ENCODE data around the gene HNRNPR.

GRCh38 chr1:23367451-23367790, 23.3 kb upstream of the HNRNPR start:
- TF ChIP-seq, protein P1, sequence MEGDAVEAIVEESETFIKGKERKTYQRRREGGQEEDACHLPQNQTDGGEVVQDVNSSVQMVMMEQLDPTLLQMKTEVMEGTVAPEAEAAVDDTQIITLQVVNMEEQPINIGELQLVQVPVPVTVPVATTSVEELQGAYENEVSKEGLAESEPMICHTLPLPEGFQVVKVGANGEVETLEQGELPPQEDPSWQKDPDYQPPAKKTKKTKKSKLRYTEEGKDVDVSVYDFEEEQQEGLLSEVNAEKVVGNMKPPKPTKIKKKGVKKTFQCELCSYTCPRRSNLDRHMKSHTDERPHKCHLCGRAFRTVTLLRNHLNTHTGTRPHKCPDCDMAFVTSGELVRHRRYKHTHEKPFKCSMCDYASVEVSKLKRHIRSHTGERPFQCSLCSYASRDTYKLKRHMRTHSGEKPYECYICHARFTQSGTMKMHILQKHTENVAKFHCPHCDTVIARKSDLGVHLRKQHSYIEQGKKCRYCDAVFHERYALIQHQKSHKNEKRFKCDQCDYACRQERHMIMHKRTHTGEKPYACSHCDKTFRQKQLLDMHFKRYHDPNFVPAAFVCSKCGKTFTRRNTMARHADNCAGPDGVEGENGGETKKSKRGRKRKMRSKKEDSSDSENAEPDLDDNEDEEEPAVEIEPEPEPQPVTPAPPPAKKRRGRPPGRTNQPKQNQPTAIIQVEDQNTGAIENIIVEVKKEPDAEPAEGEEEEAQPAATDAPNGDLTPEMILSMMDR (IDR thresholded peaks at IDR 0.05; ENCODE audit: insufficient read depth, low read depth, low read length) = no peak
- TF ChIP-seq EZH2 (IDR thresholded peaks at IDR 0.05; ENCODE audit: insufficient read depth, low read length) = no peak
